GM21619 (cell line): ENCODE measurements around the gene DGKB.
A peak's percentile ranks its signal among the peaks of the same experiment; 100 is the strongest.

Experiments
- ATAC-seq: cut with Tn5 transposase; IDR thresholded peaks from one replicate; pipeline ENCODE4 v1.9.1; 2021; ENCODE audit not compliant: unreplicated experiment

Gene DGKB

DNA sequence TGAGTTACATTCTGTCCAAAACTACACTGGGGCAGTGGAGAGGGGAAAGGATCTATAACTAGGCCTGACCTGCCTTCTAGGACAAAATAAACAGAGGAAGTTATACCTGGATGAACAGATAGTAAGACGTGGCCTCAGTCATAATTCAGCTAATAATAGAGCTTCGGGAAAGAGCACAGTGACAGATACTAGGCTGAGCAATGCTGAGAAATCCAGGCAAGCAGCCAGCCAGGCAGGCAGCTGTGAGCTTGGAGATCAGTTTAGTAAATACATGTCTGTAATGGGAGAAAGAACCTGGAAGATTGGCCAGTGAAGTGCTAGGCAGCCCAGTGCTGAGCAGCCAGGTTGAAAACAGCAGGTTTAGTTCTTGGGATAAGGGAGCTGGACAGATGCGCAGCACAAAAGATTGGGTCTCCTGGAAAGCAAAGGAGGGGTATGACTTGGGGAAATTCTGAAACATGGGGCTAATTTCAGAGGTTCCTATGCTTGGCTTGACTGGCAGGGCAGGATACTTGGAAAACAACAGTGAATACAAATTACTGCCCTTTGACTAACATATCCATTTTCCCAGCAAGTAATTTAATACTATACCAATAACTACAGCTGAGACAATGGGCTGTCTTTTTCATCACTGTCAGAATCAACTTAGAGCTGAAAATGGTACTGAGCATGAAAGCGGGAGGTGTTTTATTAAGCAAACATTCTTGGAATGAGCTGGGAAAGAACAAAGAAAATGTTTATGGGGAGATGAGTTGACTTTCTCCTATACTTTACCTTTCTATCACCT, 140.8 kb downstream of the DGKB start:
- no peak for ATAC-seq

- ATAC-seq: no peak
These were observed 141.6 kb downstream of the DGKB start for GRCh38 chr7:14760730-14761478.

DNA sequence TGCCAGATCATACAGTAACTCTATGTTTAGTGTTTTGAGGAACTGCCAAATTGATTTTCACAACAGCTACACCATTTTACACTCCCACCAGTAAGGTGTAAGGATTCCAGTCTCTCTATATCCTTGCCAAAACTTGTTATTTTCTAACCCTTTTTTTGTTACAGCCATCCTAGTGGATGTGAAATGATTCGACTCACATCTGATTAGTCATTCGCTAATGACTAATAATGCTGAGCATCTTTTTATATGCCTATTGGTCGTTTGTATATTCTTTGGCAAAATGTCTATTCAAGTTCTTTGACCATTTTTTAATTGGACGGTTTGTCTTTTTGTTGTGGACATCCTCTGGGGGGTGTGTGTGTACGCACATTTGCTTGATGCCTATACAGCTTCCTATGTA, 142.8 kb downstream of the DGKB start:
- no peak for ATAC-seq

- ATAC-seq: no peak
These were observed 147.9 kb downstream of the DGKB start for GRCh38 chr7:14754631-14755030.

- ATAC-seq: no peak
These were observed 150.2 kb downstream of the DGKB start for GRCh38 chr7:14752301-14752700.

DNA sequence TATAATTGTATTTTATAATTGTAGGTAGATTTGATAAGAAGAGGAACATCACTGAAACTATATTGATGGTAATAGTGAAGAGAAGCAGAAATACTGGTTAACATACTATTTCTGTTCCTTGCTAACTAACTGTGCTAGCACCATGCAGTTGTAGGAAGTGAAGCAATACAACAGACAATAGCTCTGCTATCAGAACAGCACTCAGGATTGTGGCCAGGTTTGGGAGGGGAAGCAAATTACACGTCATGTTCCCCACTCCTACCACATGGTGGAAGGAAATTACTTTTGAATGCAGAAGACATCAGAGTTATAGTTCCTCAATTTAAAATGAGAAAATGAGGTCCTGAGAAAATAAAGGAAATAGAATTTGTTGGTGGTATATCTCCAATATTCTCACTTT, 151.1 kb downstream of the DGKB start:
- no peak for ATAC-seq

DNA sequence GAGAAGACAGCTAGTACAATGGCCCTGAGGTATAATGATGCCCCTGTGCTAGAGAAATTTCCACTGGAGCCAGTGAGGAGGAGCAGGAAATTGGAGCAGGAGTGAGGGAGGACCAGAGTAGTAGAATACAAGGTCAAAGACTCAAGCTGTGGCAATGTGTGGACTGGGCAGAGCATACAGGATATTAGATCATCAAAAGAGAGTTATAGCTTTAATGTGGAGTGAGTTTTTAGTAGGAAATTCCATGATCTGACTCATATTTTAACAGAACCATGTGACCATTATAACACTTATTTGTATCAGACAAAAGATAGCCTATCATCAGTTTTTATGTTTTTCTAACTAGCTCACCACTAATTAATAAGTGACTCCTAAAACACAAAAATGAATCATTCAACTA, 154.1 kb downstream of the DGKB start:
- no peak for ATAC-seq

GRCh38 chr7:14747701-14748100, 154.8 kb downstream of the DGKB start:
- no peak for ATAC-seq

- ATAC-seq: no peak
These were observed 157.5 kb downstream of the DGKB start for GRCh38 chr7:14745076-14745475.

- ATAC-seq: no peak
These were observed 161.9 kb downstream of the DGKB start for GRCh38 chr7:14740606-14741005.

DNA sequence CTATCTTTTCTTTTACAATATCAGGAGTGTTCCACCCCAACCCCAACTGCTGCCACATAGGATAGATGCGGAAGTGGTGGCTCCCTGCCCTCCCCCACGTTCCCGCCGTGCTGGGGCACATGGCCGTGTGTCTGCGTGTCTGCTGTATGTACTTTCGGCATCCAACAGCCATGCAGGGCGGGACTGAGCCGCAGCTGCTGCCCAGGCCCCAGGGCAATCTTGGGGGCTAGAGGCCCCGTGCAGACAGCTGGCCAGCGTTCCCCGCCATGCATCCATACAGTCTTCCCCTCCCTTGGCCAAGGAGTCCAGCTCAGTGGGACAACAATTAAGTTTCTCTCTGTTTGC, 162.7 kb downstream of the DGKB start:
- no peak for ATAC-seq

GRCh38 chr7:14739168-14739840, 163.2 kb downstream of the DGKB start:
- ATAC-seq: no peak

DNA sequence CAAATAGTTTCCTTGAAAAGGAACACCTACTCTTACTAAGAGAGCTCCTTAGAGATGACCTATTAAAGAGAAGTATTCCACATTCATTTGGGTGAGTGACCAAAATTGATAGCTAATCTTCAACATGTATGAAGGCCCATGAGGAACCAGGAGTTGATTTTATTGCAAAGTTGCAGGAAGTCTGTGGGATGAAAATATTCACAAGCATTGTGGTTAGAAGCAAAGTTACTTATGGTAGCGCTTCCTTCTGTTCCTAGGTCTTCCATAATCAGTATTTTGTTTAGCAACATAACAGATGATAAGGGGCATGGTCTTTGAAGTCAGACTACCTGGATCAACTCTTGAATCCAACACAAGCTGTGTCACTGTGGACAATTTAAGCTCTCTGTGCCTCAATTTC, 164.5 kb downstream of the DGKB start:
- ATAC-seq: no peak

DNA sequence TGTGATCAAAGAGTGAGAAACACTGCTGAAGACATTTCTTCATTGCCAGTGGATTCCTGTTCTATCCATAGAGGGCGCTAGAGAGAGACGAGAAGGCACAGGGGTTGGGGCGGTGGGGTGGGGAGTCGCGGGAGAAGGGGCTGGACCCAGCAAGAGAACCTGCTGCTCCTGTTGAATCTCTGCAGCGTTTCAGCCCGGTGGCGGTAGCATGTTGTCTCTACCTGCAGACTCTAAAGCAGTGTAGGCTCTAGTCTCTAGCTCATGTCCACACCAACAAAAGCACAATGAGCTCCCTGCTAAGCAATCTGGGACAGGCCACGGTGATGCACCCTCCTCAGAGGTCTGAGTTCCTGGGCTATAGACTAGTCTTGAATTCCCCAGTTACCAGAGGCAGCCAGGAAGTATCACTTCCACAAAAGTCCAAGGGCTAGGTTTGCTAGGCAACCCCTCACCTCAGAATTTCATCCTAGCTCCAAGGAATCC, 167.7 kb downstream of the DGKB start:
- ATAC-seq: no peak

GRCh38 chr7:14720785-14721184, 181.8 kb downstream of the DGKB start:
- no peak for ATAC-seq

DNA sequence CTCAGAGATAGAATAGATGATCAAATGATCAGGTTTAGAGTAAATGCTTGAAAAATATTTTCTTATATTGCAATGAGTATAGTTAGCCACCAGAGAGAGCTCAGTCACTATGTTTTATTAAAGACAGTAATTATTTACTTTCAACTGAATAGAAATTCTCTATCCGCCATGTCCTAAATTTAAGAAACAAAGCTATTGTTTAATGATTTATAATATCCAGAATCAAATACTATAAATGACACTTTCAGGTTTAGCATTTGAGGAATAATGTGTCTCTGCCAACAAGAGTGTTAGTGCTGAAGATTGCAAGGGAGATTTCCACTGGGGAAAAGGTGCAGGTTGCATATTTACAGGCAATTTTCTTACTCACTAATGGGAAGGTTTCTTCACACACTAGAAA, 184.7 kb downstream of the DGKB start:
- ATAC-seq: no peak

DNA sequence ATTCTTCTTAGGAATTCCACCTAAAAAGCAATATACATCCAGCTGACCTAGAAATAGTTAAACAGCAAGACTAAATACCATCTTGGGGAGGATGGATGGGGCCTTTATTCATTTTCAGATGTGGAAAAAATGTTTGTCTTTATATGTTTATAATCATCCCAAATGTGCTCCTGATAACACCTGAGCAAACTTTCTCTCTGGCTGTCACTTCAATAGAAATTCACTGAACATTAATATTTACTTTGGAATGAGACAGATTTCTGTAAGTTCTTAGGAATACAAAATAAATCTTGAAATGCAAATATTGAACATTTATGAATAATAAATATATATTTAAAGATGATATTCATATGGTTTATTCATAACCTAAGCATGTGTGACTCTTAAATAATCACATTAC, 185.4 kb downstream of the DGKB start:
- ATAC-seq: no peak

DNA sequence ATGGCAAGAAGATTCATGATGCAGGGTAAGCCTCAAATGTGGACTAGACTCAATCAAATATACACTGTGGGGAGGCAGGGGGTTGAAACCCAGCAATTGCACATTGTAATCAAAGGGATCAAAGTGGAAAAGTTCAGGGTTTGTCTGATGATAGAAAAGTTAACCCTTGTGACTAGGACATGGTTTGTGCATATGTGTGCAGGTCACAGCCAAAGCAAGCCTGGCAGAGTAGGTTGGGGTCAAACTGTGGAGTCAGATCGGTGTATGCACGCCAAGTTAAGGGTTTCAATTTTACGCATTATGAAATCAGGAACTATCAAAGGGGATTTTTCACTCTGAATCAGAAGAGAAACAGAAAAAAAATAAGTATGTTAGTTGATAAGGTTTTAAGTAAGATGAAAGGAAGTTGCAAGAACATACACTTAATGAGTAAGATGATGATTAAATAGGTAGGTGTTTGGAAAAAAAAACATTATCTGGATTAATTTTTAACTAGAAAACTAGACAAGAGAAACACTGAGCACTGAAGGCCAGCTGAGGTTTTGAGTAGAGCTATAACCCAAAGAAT, 188.3 kb downstream of the DGKB start:
- ATAC-seq: peak; percentile 97

DNA sequence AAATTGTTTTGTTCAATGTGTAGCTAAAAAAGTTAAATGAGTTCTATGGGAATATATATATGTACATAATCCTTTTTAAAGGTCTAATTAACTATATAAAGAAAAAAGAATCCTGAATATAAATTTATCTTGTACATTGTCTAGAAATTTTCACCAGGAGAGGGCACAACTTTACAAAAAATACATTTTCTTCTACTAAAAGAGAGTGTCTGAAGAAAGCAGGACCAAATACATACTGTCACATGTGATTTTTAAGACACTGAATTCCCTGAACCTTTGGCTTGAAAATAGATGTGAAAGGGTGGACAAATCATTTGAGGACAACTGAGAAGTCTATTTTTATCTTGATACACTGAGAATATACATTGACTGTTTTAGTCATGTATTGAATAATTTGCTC, 204.3 kb downstream of the DGKB start:
- no peak for ATAC-seq

DNA sequence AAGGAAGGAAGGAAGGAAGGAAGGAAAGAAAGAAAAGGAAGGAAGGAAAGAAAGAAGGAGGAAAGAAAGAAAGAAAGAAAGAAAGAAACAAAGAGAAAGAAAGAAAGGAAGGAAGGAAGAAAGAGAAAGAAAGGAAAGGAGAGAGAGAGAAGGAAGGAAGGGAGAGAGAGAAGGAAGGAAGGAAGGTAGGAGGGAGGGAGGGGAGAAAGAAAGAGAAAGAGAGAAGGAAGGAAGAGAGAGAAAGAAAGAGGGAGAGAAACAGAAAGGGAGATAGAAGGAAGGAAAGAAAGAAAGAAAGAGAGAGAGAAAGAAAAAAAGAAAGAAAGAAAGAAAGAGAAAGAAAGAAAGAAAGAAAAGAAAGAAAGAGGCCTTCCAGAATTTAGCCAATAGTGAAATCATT, 204.9 kb downstream of the DGKB start:
- ATAC-seq: no peak

- peak; percentile 42 for ATAC-seq
These were observed 210.9 kb downstream of the DGKB start for GRCh38 chr7:14691597-14692203.
